Measurements from ENCODE around the gene JPT2.
A peak's percentile ranks its signal among the peaks of the same experiment; 100 is the strongest.

JPT2 gene

DNA sequence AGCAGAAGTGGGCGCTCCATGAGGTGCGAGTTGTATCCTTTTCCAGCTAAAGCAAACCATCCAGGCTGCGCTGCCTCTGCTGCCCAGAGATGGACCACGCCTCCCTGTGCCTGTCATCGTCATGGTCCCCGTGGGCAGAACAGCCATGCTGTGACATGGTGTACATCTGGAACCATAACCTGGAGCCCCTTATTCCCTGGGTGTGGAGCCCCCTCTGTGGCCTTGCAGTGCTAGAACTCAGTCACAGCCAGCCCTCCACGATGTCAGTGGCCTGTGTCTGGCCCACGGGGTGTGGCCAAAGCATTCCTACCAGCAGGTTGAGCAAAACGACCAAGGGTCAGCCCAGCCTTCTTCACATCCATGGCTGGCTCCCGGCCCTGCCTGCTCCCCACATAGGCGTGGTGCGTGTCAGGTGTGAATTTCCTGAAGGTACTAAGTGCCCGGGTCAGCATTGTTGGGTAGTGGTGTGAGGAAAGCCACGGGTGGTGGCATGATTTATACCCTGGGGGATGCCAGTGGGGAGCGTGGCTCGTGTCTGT lies 22.7 kb upstream of the JPT2 start:
- H3K27me3 ChIP-seq (ENCODE audit: insufficient read depth, low read length), result no peaks in the 10 kb centered on the region
- H3K9me3 ChIP-seq (ENCODE audit: insufficient read depth, low read depth, low read length), result peaks cover 8% of the 10 kb centered on the region
- DNase-seq, result no peak
- H4K91ac ChIP-seq (ENCODE audit: low read depth, low read length), result no peak overlapping the region
- H2BK5ac ChIP-seq (ENCODE audit: low read depth, low read length, poor library complexity), result no peak overlapping the region
- H4K8ac ChIP-seq (ENCODE audit: low read depth, low read length), result no peak overlapping the region
- peaks cover 87 to 88% of the 10 kb centered on the region in 2 experiments for H3K36me3 ChIP-seq (ENCODE audit: control insufficient read depth in 1 of 2, insufficient read depth in 2 of 2, low read length in 2 of 2)
- no peak overlapping the region for H2BK120ac ChIP-seq (ENCODE audit: insufficient read depth, low read length, poor library complexity)
- H3K4me3 ChIP-seq (ENCODE audit: low read depth, low read length), result no peak overlapping the region
- no peak overlapping the region for H2BK12ac ChIP-seq (ENCODE audit: low read length)
- no peak overlapping the region for H3K4ac ChIP-seq (ENCODE audit: low read depth, low read length)
- no peak overlapping the region for H2AFZ ChIP-seq (ENCODE audit: insufficient read depth, low read length, poor library complexity)
- no peaks in the 10 kb centered on the region for H3K4me1 ChIP-seq (ENCODE audit: control insufficient read depth in 1 of 2, insufficient read depth in 2 of 2, low read length in 2 of 2)
- H3K79me2 ChIP-seq (ENCODE audit: control insufficient read depth, insufficient read depth, low read length, poor library complexity), result no peaks in the 10 kb centered on the region
- H3K27ac ChIP-seq (ENCODE audit: low read depth, low read length), result no peak overlapping the region
- WGBS (ENCODE audit: extremely low coverage, insufficient coverage, insufficient read length), result no CpG with 5 or more reads among the region's 16 CpGs
- H3K14ac ChIP-seq (ENCODE audit: low read length), result no peak overlapping the region
- H2AK5ac ChIP-seq (ENCODE audit: low read length), result no peak overlapping the region
- H3K23ac ChIP-seq (ENCODE audit: low read length), result no peak overlapping the region
- no peak overlapping the region for H4K12ac ChIP-seq (ENCODE audit: low read depth, low read length)
- no peaks in the 10 kb centered on the region for H3K79me1 ChIP-seq (ENCODE audit: low read length)
- no peak overlapping the region for H3K18ac ChIP-seq (ENCODE audit: low read length)
- H3K9ac ChIP-seq (ENCODE audit: low read length), result no peak overlapping the region
- no peak overlapping the region for H3K4me2 ChIP-seq (ENCODE audit: low read length)

DNA sequence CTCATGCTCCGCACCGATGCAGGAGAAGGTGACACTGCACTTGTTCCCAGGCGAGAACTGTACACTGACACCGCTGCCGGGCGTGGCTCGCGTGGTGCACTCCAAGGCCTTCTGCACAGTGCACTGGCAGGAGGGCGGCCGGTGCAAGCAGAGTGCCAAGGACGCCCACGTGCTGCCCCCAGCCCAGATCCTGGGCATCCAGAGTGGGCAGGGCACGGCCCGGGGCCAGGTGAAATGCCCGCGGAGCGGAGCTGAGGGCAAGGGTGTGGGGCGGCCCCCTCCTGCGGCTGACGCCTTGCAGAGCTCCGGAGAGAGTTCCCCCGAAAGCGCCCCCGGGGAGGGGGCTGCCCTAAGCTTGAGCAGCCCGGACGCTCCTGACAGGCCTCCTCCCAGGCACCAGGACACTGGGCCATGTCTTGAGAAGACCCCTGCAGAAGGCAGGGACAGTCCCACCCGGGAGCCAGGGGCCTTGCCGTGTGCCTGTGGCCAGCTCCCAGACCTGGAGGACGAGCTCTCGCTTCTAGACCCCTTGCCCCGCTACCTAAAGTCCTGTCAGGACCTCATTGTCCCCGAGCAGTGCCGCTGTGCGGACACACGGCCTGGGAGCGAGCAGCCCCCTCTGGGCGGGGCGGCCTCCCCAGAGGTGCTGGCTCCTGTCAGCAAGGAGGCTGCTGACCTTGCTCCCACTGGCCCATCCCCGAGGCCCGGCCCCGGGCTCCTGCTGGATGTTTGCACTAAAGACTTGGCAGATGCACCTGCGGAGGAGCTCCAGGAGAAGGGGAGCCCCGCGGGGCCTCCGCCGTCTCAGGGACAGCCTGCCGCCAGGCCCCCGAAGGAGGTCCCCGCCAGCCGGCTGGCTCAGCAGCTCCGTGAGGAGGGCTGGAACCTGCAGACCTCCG lies 21.9 kb upstream of the JPT2 start:
- H3K4me2 ChIP-seq (ENCODE audit: low read length), result no peak overlapping the region
- DNase-seq, result no peak
- no peak overlapping the region for H3K18ac ChIP-seq (ENCODE audit: low read length)
- no peak overlapping the region for H3K14ac ChIP-seq (ENCODE audit: low read length)
- no peak overlapping the region for H3K4me3 ChIP-seq (ENCODE audit: low read depth, low read length)
- no peak overlapping the region for H3K4ac ChIP-seq (ENCODE audit: low read depth, low read length)
- peaks cover 7% of the 10 kb centered on the region for H3K9me3 ChIP-seq (ENCODE audit: insufficient read depth, low read depth, low read length)
- no peak overlapping the region for H2BK5ac ChIP-seq (ENCODE audit: low read depth, low read length, poor library complexity)
- H2BK12ac ChIP-seq (ENCODE audit: low read length), result no peak overlapping the region
- peaks cover 83 to 88% of the 10 kb centered on the region in 2 experiments for H3K36me3 ChIP-seq (ENCODE audit: control insufficient read depth in 1 of 2, insufficient read depth in 2 of 2, low read length in 2 of 2)
- H3K23ac ChIP-seq (ENCODE audit: low read length), result no peak overlapping the region
- no peak overlapping the region for H2AFZ ChIP-seq (ENCODE audit: insufficient read depth, low read length, poor library complexity)
- H3K4me1 ChIP-seq (ENCODE audit: control insufficient read depth in 1 of 2, insufficient read depth in 2 of 2, low read length in 2 of 2), result no peaks in the 10 kb centered on the region
- no peak overlapping the region for H2BK120ac ChIP-seq (ENCODE audit: insufficient read depth, low read length, poor library complexity)
- WGBS (ENCODE audit: extremely low coverage, insufficient coverage, insufficient read length), result no CpG with 5 or more reads among the region's 52 CpGs
- no peak overlapping the region for H3K9ac ChIP-seq (ENCODE audit: low read length)
- H4K8ac ChIP-seq (ENCODE audit: low read depth, low read length), result no peak overlapping the region
- H3K27me3 ChIP-seq (ENCODE audit: insufficient read depth, low read length), result no peaks in the 10 kb centered on the region
- no peak overlapping the region for H4K12ac ChIP-seq (ENCODE audit: low read depth, low read length)
- no peak overlapping the region for H2AK5ac ChIP-seq (ENCODE audit: low read length)
- H4K91ac ChIP-seq (ENCODE audit: low read depth, low read length), result no peak overlapping the region
- H3K79me1 ChIP-seq (ENCODE audit: low read length), result no peaks in the 10 kb centered on the region
- H3K79me2 ChIP-seq (ENCODE audit: control insufficient read depth, insufficient read depth, low read length, poor library complexity), result no peaks in the 10 kb centered on the region
- H3K27ac ChIP-seq (ENCODE audit: low read depth, low read length), result no peak overlapping the region

DNA sequence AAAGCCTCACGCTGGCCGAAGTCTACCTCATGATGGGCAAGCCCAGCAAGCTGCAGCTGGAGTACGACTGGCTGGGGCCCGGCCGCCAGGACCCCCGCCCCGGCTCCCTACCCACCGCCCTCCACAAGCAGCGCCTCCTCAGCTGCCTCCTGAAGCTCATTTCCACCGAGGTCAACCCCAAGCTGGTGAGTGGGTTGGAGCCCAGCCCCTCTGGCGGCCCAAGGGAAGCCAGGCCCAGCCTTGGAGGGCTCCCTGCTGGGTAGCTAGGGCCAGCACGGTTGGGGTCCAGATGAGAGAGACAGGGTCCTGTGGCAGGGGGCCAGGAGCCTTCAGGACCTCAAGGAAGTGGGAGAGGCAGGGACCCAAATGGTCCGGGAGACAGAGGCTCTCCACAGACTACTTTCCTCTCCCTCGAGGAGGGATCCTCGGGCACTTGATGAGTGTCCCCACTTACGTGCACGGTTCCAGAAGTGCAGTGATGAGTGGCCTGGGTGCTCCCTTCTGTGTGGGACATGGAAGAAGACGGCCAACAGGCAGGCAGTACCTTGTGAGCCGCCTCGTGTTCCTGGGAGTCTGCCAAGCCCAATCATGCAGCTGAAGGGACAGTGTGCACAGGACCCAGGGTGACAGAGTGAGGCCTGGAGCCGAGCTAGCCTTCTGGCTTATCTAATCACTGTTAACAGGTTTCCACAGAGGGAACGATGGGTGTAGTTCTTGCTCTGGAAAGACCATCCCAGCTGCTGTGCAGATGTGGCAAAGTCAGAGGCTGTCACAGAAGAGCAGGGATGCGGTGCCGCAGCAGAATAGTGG lies 21.1 kb upstream of the JPT2 start:
- no peak overlapping the region for H3K4me2 ChIP-seq (ENCODE audit: low read length)
- no peak overlapping the region for H4K12ac ChIP-seq (ENCODE audit: low read depth, low read length)
- H2BK12ac ChIP-seq (ENCODE audit: low read length), result no peak overlapping the region
- no peak overlapping the region for H2AFZ ChIP-seq (ENCODE audit: insufficient read depth, low read length, poor library complexity)
- no peak overlapping the region for H3K23ac ChIP-seq (ENCODE audit: low read length)
- no CpG with 5 or more reads among the region's 24 CpGs for WGBS (ENCODE audit: extremely low coverage, insufficient coverage, insufficient read length)
- H3K36me3 ChIP-seq (ENCODE audit: control insufficient read depth in 1 of 2, insufficient read depth in 2 of 2, low read length in 2 of 2), result peaks cover 79 to 85% of the 10 kb centered on the region in 2 experiments
- H3K4me1 ChIP-seq (ENCODE audit: control insufficient read depth in 1 of 2, insufficient read depth in 2 of 2, low read length in 2 of 2), result no peaks in the 10 kb centered on the region
- H3K18ac ChIP-seq (ENCODE audit: low read length), result no peak overlapping the region
- H2BK120ac ChIP-seq (ENCODE audit: insufficient read depth, low read length, poor library complexity), result no peak overlapping the region
- no peak overlapping the region for H3K4me3 ChIP-seq (ENCODE audit: low read depth, low read length)
- H3K27ac ChIP-seq (ENCODE audit: low read depth, low read length), result no peak overlapping the region
- H3K79me2 ChIP-seq (ENCODE audit: control insufficient read depth, insufficient read depth, low read length, poor library complexity), result no peaks in the 10 kb centered on the region
- DNase-seq, result no peak
- no peak overlapping the region for H3K9ac ChIP-seq (ENCODE audit: low read length)
- no peak overlapping the region for H3K14ac ChIP-seq (ENCODE audit: low read length)
- no peak overlapping the region for H2AK5ac ChIP-seq (ENCODE audit: low read length)
- H3K9me3 ChIP-seq (ENCODE audit: insufficient read depth, low read depth, low read length), result peaks cover 2% of the 10 kb centered on the region
- no peak overlapping the region for H2BK5ac ChIP-seq (ENCODE audit: low read depth, low read length, poor library complexity)
- H4K8ac ChIP-seq (ENCODE audit: low read depth, low read length), result no peak overlapping the region
- no peak overlapping the region for H4K91ac ChIP-seq (ENCODE audit: low read depth, low read length)
- no peaks in the 10 kb centered on the region for H3K27me3 ChIP-seq (ENCODE audit: insufficient read depth, low read length)
- H3K79me1 ChIP-seq (ENCODE audit: low read length), result no peaks in the 10 kb centered on the region
- no peak overlapping the region for H3K4ac ChIP-seq (ENCODE audit: low read depth, low read length)

DNA sequence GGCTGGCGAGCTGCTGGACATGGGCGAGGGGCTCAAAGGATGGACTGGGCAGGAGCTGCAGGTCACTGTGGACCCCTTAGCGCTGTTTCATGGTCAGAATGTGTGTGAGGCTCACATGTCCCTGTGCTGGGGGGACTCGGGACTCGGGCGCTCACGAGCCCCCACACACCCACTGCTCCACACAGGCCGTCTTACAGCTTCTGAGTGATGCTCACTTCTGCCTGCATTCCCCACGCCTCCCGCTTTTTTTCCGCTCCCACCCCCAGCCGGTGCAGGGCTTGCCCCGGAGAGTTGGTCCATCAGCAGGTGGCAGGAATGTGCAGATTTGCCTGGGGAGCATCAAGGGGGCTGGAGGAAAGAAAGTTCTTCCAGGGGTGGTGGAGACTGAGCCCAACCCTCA lies 20.2 kb upstream of the JPT2 start:
- Histone ChIP-seq H4K91ac (ENCODE audit: low read depth, low read length) (no peak overlapping the region), H3K36me3 (ENCODE audit: control insufficient read depth in 1 of 2, insufficient read depth in 2 of 2, low read length in 2 of 2) (peaks cover 78 to 84% of the 10 kb centered on the region in 2 experiments), H3K18ac (ENCODE audit: low read length) (no peak overlapping the region), H2BK5ac (ENCODE audit: low read depth, low read length, poor library complexity) (no peak overlapping the region), H3K23ac (ENCODE audit: low read length) (no peak overlapping the region), H2BK12ac (ENCODE audit: low read length) (no peak overlapping the region), H3K79me2 (ENCODE audit: control insufficient read depth, insufficient read depth, low read length, poor library complexity) (no peaks in the 10 kb centered on the region), H2BK120ac (ENCODE audit: insufficient read depth, low read length, poor library complexity) (no peak overlapping the region), H3K9me3 (ENCODE audit: insufficient read depth, low read depth, low read length) (peaks cover 2% of the 10 kb centered on the region), H3K14ac (ENCODE audit: low read length) (no peak overlapping the region), H3K4me1 (ENCODE audit: control insufficient read depth in 1 of 2, insufficient read depth in 2 of 2, low read length in 2 of 2) (no peaks in the 10 kb centered on the region), H2AK5ac (ENCODE audit: low read length) (no peak overlapping the region), H3K27me3 (ENCODE audit: insufficient read depth, low read length) (no peaks in the 10 kb centered on the region), H3K9ac (ENCODE audit: low read length) (no peak overlapping the region), H4K8ac (ENCODE audit: low read depth, low read length) (no peak overlapping the region), H3K4ac (ENCODE audit: low read depth, low read length) (no peak overlapping the region), H4K12ac (ENCODE audit: low read depth, low read length) (peak overlapping the region; percentile 25), H3K4me2 (ENCODE audit: low read length) (no peak overlapping the region), H3K79me1 (ENCODE audit: low read length) (no peaks in the 10 kb centered on the region), H3K27ac (ENCODE audit: low read depth, low read length) (no peak overlapping the region), H2AFZ (ENCODE audit: insufficient read depth, low read length, poor library complexity) (no peak overlapping the region), H3K4me3 (ENCODE audit: low read depth, low read length) (no peak overlapping the region)
- no peak for DNase-seq
- WGBS (ENCODE audit: extremely low coverage, insufficient coverage, insufficient read length), result no CpG with 5 or more reads among the region's 13 CpGs

Data from trophoblast cell (in vitro differentiated cells and primary cell).